Measurements from ENCODE around the gene CTSD.

DNA sequence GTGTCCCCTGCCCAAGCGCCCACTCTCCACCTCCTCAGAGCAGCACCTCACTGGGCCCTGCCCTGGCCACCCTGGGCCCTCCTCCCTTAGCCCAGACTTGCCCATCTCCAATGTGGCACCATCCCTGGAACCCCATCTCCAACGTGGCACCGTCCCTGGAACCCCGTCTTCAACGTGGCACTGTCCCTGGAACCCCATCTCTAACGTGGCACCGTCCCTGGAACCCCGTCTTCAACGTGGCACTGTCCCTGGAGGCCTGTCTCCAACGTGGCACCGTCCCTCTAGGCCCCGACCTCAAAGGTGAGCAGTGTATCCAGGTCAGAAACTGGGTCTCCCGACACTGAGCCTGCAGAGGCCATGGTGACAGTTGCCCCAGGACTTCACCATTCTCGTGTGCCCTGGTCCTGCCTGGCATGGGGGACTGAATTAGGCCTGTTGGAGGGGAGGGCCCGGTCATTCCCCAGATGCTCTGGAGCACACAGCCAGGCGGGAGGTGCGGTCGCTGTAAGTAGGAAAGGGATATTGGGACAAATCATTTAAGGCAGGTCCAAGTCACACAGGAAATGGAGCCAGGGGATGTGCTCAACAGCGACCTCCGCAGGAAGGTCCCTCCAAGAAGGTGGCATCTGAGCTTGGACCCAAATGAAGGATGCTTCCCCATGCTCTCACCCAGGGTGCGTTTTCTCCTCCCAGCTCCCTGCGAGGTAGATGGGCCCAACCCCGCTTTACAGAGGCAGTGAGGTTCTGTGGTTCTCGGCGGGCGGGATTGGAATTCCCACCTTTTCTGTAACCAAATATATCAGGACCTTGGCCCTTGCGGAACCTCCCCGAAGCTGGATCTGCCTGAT lies 2.4 kb upstream of the CTSD start:
- TF ChIP-seq, protein P1, sequence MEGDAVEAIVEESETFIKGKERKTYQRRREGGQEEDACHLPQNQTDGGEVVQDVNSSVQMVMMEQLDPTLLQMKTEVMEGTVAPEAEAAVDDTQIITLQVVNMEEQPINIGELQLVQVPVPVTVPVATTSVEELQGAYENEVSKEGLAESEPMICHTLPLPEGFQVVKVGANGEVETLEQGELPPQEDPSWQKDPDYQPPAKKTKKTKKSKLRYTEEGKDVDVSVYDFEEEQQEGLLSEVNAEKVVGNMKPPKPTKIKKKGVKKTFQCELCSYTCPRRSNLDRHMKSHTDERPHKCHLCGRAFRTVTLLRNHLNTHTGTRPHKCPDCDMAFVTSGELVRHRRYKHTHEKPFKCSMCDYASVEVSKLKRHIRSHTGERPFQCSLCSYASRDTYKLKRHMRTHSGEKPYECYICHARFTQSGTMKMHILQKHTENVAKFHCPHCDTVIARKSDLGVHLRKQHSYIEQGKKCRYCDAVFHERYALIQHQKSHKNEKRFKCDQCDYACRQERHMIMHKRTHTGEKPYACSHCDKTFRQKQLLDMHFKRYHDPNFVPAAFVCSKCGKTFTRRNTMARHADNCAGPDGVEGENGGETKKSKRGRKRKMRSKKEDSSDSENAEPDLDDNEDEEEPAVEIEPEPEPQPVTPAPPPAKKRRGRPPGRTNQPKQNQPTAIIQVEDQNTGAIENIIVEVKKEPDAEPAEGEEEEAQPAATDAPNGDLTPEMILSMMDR (IDR thresholded peaks at IDR 0.05; ENCODE audit: low read depth, low read length, missing input control), result no peak
- TF ChIP-seq JUND (IDR thresholded peaks at IDR 0.05) (no peak), SP1 (IDR thresholded peaks at IDR 0.05) (no peak), TAF1 (conservative IDR thresholded peaks at IDR 0.05) (no peak), GABPA (IDR thresholded peaks at IDR 0.05 in 1 of 2, conservative IDR thresholded peaks at IDR 0.05 in 1 of 2) (no peak), RAD21 (IDR thresholded peaks at IDR 0.05) (no peak), HNF4G (IDR thresholded peaks at IDR 0.05) (no peak), YY1 (IDR thresholded peaks at IDR 0.05) (no peak)
- TF ChIP-seq, protein P2, sequence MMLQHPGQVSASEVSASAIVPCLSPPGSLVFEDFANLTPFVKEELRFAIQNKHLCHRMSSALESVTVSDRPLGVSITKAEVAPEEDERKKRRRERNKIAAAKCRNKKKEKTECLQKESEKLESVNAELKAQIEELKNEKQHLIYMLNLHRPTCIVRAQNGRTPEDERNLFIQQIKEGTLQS (IDR thresholded peaks at IDR 0.05), result no peak
- TF ChIP-seq, protein P3, sequence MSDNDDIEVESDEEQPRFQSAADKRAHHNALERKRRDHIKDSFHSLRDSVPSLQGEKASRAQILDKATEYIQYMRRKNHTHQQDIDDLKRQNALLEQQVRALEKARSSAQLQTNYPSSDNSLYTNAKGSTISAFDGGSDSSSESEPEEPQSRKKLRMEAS (IDR thresholded peaks at IDR 0.05), result no peak
- TF ChIP-seq, protein P4, sequence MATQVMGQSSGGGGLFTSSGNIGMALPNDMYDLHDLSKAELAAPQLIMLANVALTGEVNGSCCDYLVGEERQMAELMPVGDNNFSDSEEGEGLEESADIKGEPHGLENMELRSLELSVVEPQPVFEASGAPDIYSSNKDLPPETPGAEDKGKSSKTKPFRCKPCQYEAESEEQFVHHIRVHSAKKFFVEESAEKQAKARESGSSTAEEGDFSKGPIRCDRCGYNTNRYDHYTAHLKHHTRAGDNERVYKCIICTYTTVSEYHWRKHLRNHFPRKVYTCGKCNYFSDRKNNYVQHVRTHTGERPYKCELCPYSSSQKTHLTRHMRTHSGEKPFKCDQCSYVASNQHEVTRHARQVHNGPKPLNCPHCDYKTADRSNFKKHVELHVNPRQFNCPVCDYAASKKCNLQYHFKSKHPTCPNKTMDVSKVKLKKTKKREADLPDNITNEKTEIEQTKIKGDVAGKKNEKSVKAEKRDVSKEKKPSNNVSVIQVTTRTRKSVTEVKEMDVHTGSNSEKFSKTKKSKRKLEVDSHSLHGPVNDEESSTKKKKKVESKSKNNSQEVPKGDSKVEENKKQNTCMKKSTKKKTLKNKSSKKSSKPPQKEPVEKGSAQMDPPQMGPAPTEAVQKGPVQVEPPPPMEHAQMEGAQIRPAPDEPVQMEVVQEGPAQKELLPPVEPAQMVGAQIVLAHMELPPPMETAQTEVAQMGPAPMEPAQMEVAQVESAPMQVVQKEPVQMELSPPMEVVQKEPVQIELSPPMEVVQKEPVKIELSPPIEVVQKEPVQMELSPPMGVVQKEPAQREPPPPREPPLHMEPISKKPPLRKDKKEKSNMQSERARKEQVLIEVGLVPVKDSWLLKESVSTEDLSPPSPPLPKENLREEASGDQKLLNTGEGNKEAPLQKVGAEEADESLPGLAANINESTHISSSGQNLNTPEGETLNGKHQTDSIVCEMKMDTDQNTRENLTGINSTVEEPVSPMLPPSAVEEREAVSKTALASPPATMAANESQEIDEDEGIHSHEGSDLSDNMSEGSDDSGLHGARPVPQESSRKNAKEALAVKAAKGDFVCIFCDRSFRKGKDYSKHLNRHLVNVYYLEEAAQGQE (IDR thresholded peaks at IDR 0.05), result no peak
- TF ChIP-seq, protein P5, sequence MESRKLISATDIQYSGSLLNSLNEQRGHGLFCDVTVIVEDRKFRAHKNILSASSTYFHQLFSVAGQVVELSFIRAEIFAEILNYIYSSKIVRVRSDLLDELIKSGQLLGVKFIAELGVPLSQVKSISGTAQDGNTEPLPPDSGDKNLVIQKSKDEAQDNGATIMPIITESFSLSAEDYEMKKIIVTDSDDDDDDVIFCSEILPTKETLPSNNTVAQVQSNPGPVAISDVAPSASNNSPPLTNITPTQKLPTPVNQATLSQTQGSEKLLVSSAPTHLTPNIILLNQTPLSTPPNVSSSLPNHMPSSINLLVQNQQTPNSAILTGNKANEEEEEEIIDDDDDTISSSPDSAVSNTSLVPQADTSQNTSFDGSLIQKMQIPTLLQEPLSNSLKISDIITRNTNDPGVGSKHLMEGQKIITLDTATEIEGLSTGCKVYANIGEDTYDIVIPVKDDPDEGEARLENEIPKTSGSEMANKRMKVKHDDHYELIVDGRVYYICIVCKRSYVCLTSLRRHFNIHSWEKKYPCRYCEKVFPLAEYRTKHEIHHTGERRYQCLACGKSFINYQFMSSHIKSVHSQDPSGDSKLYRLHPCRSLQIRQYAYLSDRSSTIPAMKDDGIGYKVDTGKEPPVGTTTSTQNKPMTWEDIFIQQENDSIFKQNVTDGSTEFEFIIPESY (IDR thresholded peaks at IDR 0.05), result no peak

Measured in liver (tissue), 3 donors.